Testis (tissue), 2 donors: ENCODE measurements around the gene GSG1L.

Source experiments
- POLR2A ChIP-seq: fragments of 450-650 bp; IDR thresholded peaks from one replicate; pipeline ENCODE4 v1.6.1; 2017; ENCODE audit warnings: antibody characterized with exemption, mild to moderate bottlenecking, moderate library complexity
- TF ChIP-seq, protein P1 (sequence below), 3 experiments: fragments of 450-650 bp in 2 of 3; fragments of 200-600 bp in 1 of 3; sonication (generic) in 1 of 3; IDR thresholded peaks; one replicate each; pipeline ENCODE4 v1.5.1; 2016 to 2019; ENCODE audit warnings: antibody characterized with exemption in 3 of 3, mild to moderate bottlenecking in 2 of 3, moderate library complexity in 1 of 3

DNA sequence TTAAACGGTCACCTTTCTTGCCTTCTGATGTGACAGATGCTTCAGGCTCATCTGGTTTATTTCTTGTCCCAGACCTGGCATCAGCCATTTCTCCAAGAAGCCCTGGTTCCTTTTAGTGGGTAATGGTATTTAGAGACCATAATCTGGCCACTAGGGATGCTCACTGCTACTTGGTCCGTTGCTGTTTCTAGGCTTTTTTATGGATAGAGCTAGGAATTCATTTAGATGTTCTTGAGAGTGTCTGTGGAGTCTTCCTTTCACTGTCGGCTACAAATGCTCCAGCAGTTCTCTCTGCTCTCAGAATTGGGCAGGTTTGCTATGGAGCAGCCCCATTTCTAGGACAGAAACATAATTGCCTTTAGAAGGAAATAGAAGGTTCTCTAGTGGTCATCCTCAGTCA lies 299.1 kb downstream of the GSG1L start:
- TF ChIP-seq, protein P1, sequence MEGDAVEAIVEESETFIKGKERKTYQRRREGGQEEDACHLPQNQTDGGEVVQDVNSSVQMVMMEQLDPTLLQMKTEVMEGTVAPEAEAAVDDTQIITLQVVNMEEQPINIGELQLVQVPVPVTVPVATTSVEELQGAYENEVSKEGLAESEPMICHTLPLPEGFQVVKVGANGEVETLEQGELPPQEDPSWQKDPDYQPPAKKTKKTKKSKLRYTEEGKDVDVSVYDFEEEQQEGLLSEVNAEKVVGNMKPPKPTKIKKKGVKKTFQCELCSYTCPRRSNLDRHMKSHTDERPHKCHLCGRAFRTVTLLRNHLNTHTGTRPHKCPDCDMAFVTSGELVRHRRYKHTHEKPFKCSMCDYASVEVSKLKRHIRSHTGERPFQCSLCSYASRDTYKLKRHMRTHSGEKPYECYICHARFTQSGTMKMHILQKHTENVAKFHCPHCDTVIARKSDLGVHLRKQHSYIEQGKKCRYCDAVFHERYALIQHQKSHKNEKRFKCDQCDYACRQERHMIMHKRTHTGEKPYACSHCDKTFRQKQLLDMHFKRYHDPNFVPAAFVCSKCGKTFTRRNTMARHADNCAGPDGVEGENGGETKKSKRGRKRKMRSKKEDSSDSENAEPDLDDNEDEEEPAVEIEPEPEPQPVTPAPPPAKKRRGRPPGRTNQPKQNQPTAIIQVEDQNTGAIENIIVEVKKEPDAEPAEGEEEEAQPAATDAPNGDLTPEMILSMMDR (IDR thresholded peaks at IDR 0.05): no peak
- no peak for TF ChIP-seq POLR2A
